Thoracic aorta (tissue), 2 donors: ENCODE data around the gene TAF4B. TPM values are rescaled to one million over a fixed set of nuclear protein-coding genes. Genes with fewer than 3 reads are reported as not detected.
A peak's percentile ranks its signal among the peaks of the same experiment; 100 is the strongest.
"Not testable (repeated sequence)": the region's sequence is repeated elsewhere in the genome, so short reads cannot be mapped to it uniquely, and the experiment has no call there.

Source experiments
- ATAC-seq: fragments of 150-250 bp; one replicate; pipeline ENCODE4 v1.8.0; 2017; ENCODE audit warnings: low read depth; ENCODE audit not compliant: insufficient number of reproducible peaks, low FRiP score
- DNase-seq: peaks from one replicate; pipeline ENCODE4 v3.0.0-alpha.2; 2020; ENCODE audit warnings: low spot score
- H3K27ac ChIP-seq, 2 donors: fragments of 200-600 bp; sonication (generic); 1 replicate in 1 of 2; 2 replicates in 1 of 2; pipeline ENCODE4 v1.5.1; 2016; ENCODE audit warnings: mild to moderate bottlenecking in 2 of 2, moderate library complexity in 2 of 2
- H3K27me3 ChIP-seq: fragments of 200-600 bp; sonication (generic); replicated peaks from 2 replicates; pipeline ENCODE4 v1.6.0; 2016; ENCODE audit warnings: mild to moderate bottlenecking; ENCODE audit not compliant: insufficient read depth
- H3K36me3 ChIP-seq: fragments of 200-600 bp; sonication (generic); one replicate; pipeline ENCODE4 v1.5.1; 2016
- H3K4me1 ChIP-seq, 2 donors: fragments of 200-600 bp; sonication (generic); 1 replicate in 1 of 2; 2 replicates in 1 of 2; pipeline versions ENCODE4 v1.5.1 to v1.6.0; 2016; ENCODE audit warnings: low read depth in 2 of 2, mild to moderate bottlenecking in 1 of 2; ENCODE audit not compliant: control insufficient read depth in 1 of 2
- H3K4me3 ChIP-seq: fragments of 200-600 bp; sonication (generic); 2 replicates; pipeline ENCODE4 v1.5.1; 2016; ENCODE audit warnings: mild to moderate bottlenecking
- H3K9me3 ChIP-seq: fragments of 200-600 bp; sonication (generic); 2 replicates; pipeline ENCODE4 v1.5.1; 2016
- CTCF ChIP-seq: fragments of 200-600 bp; sonication (generic); IDR thresholded peaks from one replicate; pipeline ENCODE4 v1.5.1; 2019; ENCODE audit warnings: antibody characterized with exemption
- total RNA-seq, 2 donors: library from RNA; depleted of rRNA; stranded (reverse); fragments of >200 nt; gene quantifications; one replicate each; pipeline versions ENCODE4 v1.1.0 to v1.2.3, GENCODE V29; 2016

Gene TAF4B
- total RNA-seq, 2 donors from 2014 or later: 3.9 to 15.6 TPM

GRCh38 chr18:26298107-26298506 lies 71.9 kb downstream of the TAF4B start:
- no peaks in the 10 kb centered on the region for H3K4me1 ChIP-seq
- DNase-seq: no peak
- no peak for ATAC-seq
- H3K4me3 ChIP-seq: no peak overlapping the region
- H3K27me3 ChIP-seq: no peaks in the 10 kb centered on the region
- H3K36me3 ChIP-seq: no peaks in the 10 kb centered on the region
- no peaks in the 10 kb centered on the region for H3K9me3 ChIP-seq
- H3K27ac ChIP-seq: no peak overlapping the region
- TF ChIP-seq CTCF: no peak

- H3K27me3 ChIP-seq: no peaks in the 10 kb centered on the region
- no peak for DNase-seq
- TF ChIP-seq CTCF: no peak
- ATAC-seq: no peak
- no peaks in the 10 kb centered on the region for H3K9me3 ChIP-seq
- peaks cover 0 to 6% of the 10 kb centered on the region in 2 donors for H3K4me1 ChIP-seq
- no peaks in the 10 kb centered on the region for H3K36me3 ChIP-seq
- no peak overlapping the region for H3K4me3 ChIP-seq
- no peak overlapping the region for H3K27ac ChIP-seq
Observed at GRCh38 chr18:26301681-26302080, 75.4 kb downstream of the TAF4B start.

GRCh38 chr18:26303222-26303621 lies 77.0 kb downstream of the TAF4B start:
- H3K4me3 ChIP-seq, H3K27ac ChIP-seq, H3K27me3 ChIP-seq, ATAC-seq, H3K36me3 ChIP-seq, H3K9me3 ChIP-seq, DNase-seq, H3K4me1 ChIP-seq: not testable (repeated sequence)

GRCh38 chr18:26304511-26304910 lies 78.3 kb downstream of the TAF4B start:
- no peaks in the 10 kb centered on the region for H3K36me3 ChIP-seq
- ATAC-seq (no peak), DNase-seq (no peak)
- no peak overlapping the region for H3K4me3 ChIP-seq
- H3K27ac ChIP-seq: no peak overlapping the region
- peaks cover 0 to 6% of the 10 kb centered on the region in 2 donors for H3K4me1 ChIP-seq
- no peak for TF ChIP-seq CTCF
- no peaks in the 10 kb centered on the region for H3K27me3 ChIP-seq
- H3K9me3 ChIP-seq: no peaks in the 10 kb centered on the region

GRCh38 chr18:26307161-26307773 lies 81.0 kb downstream of the TAF4B start:
- H3K27me3 ChIP-seq: no peaks in the 10 kb centered on the region
- no peak overlapping the region for H3K4me3 ChIP-seq
- peaks cover 0 to 6% of the 10 kb centered on the region in 2 donors for H3K4me1 ChIP-seq
- no peaks in the 10 kb centered on the region for H3K36me3 ChIP-seq
- peak; percentile 30 for TF ChIP-seq CTCF
- no peak for DNase-seq
- ATAC-seq: no peak
- H3K27ac ChIP-seq: no peak overlapping the region
- H3K9me3 ChIP-seq: no peaks in the 10 kb centered on the region

- no peak for TF ChIP-seq CTCF
- ATAC-seq (no peak), DNase-seq (no peak)
- Histone ChIP-seq H3K27me3 (no peaks in the 10 kb centered on the region), H3K9me3 (no peaks in the 10 kb centered on the region), H3K36me3 (no peaks in the 10 kb centered on the region), H3K27ac (no peak overlapping the region), H3K4me1 (peaks cover 0 to 4% of the 10 kb centered on the region in 2 donors), H3K4me3 (no peak overlapping the region)
Observed at GRCh38 chr18:26309281-26309680, 83.0 kb downstream of the TAF4B start.
